H1 (cell line): Measurements from ENCODE around the gene ALOX5.

Experiments
- CREB1 ChIP-seq: IDR thresholded peaks from 2 replicates; pipeline ENCODE4 v1.6.1; 2012; ENCODE audit warnings: inconsistent platforms
- CTBP2 ChIP-seq: IDR thresholded peaks from 2 replicates; pipeline ENCODE4 v1.7.0; 2011; ENCODE audit warnings: borderline replicate concordance, mild to moderate bottlenecking, moderate library complexity, mixed read lengths, low read length; ENCODE audit not compliant: insufficient read depth, insufficient read length
- CTCF ChIP-seq, 3 experiments: IDR thresholded peaks; 1 replicate in 2 of 3; 2 replicates in 1 of 3; pipeline versions ENCODE4 v1.5.1 to v1.6.1; 2011; ENCODE audit warnings: low read length in 3 of 3, mild to moderate bottlenecking in 3 of 3, inconsistent platforms in 2 of 3, low read depth in 1 of 3, moderate library complexity in 1 of 3; ENCODE audit not compliant: insufficient read depth in 1 of 3; ENCODE audit errors: control extremely low read depth in 1 of 3
- EGR1 ChIP-seq: IDR thresholded peaks from 2 replicates; pipeline ENCODE4 v1.6.1; 2011; ENCODE audit warnings: low read depth, low read length, borderline replicate concordance
- FOSL1 ChIP-seq: IDR thresholded peaks from 2 replicates; pipeline ENCODE4 v1.6.1; 2011; ENCODE audit warnings: mild to moderate bottlenecking, low read depth, low read length, moderate library complexity; ENCODE audit not compliant: insufficient read depth
- GTF2F1 ChIP-seq: IDR thresholded peaks from 2 replicates; pipeline ENCODE4 v1.6.1; 2012; ENCODE audit warnings: low read depth, low read length, improper control_type of control experiment, borderline replicate concordance
- JUN ChIP-seq: IDR thresholded peaks from 2 replicates; pipeline ENCODE4 v1.6.1; 2011; ENCODE audit warnings: low read depth, mild to moderate bottlenecking, improper control_type of control experiment, low read length
- POLR2AphosphoS5 ChIP-seq: IDR thresholded peaks from 2 replicates; pipeline ENCODE4 v1.6.1; 2011; ENCODE audit warnings: low read depth, low read length
- SIN3A ChIP-seq, 2 experiments: IDR thresholded peaks in 1 of 2; conservative IDR thresholded peaks in 1 of 2; 2 replicates each; pipeline ENCODE4 v1.6.1; 2011 to 2012; ENCODE audit warnings: low read length in 2 of 2, improper control_type of control experiment in 1 of 2, low read depth in 1 of 2, mild to moderate bottlenecking in 1 of 2

GRCh38 chr10:45443101-45444009 is 69.3 kb downstream of the ALOX5 start:
- no peak for TF ChIP-seq EGR1
- no peak for TF ChIP-seq SIN3A (conservative IDR thresholded peaks at IDR 0.05 in 1 of 2, IDR thresholded peaks at IDR 0.05 in 1 of 2; ENCODE audit: low read depth in 1 of 2, low read length in 2 of 2)
- no peak for TF ChIP-seq CTCF (IDR thresholded peaks at IDR 0.05; ENCODE audit: control extremely low read depth in 1 of 3, insufficient read depth in 1 of 3, low read depth in 1 of 3, low read length in 3 of 3)
- no peak for TF ChIP-seq CTBP2
- no peak for TF ChIP-seq GTF2F1
- TF ChIP-seq JUN = no peak
- TF ChIP-seq FOSL1 = no peak
- no peak for TF ChIP-seq CREB1
- TF ChIP-seq POLR2AphosphoS5 = no peak
